HCT116 (cell line): ENCODE measurements around the gene CACNA1C. TPM values are rescaled to one million over a fixed set of nuclear protein-coding genes. Genes with fewer than 3 reads are reported as not detected.

Experiments
- ATAC-seq: fragments of 200-7000 bp; cut with Tn5 transposase; 2 replicates; pipeline ENCODE4 v1.9.1; 2020; ENCODE audit warnings: mild to moderate bottlenecking, moderate library complexity
- BruUV-seq: library from RNA; stranded (reverse); fragments of 400-500 nt; replicated peaks from 2 replicates; lab custom pipeline; 2021; lab: Mats Ljungman, UMichigan
- CTCF ChIA-PET: fragments of 300-600 bp; sonication (Branson Sonifier 250); formaldehyde crosslinking; loops from one replicate; lab custom pipeline; 2021; ENCODE audit warnings: antibody characterized with exemption; lab: Charles Lee
- POLR2A ChIA-PET: fragments of 300-600, 350-600 bp; sonication (Branson Sonifier 250); formaldehyde crosslinking; loops from one replicate; lab custom pipeline; 2021; ENCODE audit warnings: antibody characterized with exemption; lab: Charles Lee
- RAD21 ChIA-PET, 2 experiments: fragments of 300-600 bp; sonication (Branson Sonifier 250); formaldehyde crosslinking; loops; one replicate each; lab custom pipeline; 2023; ENCODE audit warnings: low total read pairs in 2 of 2; ENCODE audit not compliant: uncharacterized antibody in 2 of 2, unreplicated experiment in 2 of 2, low non-redundant PET in 1 of 2; lab: Charles Lee
- DNase-seq: peaks from one replicate; pipeline ENCODE4 v3.0.0-alpha.2; 2010; ENCODE audit warnings: low read depth, low spot score
- H2AFZ ChIP-seq: fragments of 200-600 bp; shearing (Covaris generic), sonication (generic); 2 replicates; pipeline ENCODE4 v1.6.1; 2017; ENCODE audit warnings: low read depth, mixed run types, mixed read lengths, antibody characterized with exemption, low read length; ENCODE audit not compliant: poor library complexity, severe bottlenecking
- H3K27ac ChIP-seq: 2 replicates; pipeline ENCODE4 v1.5.1; 2012; ENCODE audit warnings: low read depth, low read length
- H3K27me3 ChIP-seq: fragments of 200-600 bp; sonication (generic); 2 replicates; pipeline ENCODE4 v1.6.1; 2016; ENCODE audit warnings: mixed run types, low read length, mixed read lengths; ENCODE audit not compliant: insufficient read depth
- H3K36me3 ChIP-seq, 2 experiments: fragments of 200-500 bp in 1 of 2; fragments of 200-600 bp in 1 of 2; sonication (Bioruptor generic) in 1 of 2; sonication (generic) in 1 of 2; 2 replicates each; pipeline versions ENCODE4 v1.5.1 to v1.6.1; 2014 to 2016; ENCODE audit warnings: low read length in 2 of 2, inconsistent platforms in 1 of 2, mixed read lengths in 1 of 2, mixed run types in 1 of 2; ENCODE audit not compliant: insufficient read depth in 2 of 2, control insufficient read depth in 1 of 2
- H3K4me1 ChIP-seq, 2 experiments: fragments of 200-600 bp in 1 of 2; sonication (generic) in 1 of 2; 2 replicates each; pipeline versions ENCODE4 v1.5.1 to v1.6.1; 2012 to 2017; ENCODE audit warnings: low read length in 2 of 2, inconsistent platforms in 1 of 2, mild to moderate bottlenecking in 1 of 2, mixed read lengths in 1 of 2, mixed run types in 1 of 2, moderate library complexity in 1 of 2; ENCODE audit not compliant: insufficient read depth in 2 of 2, control insufficient read depth in 1 of 2
- H3K4me2 ChIP-seq: fragments of 200-600 bp; sonication (generic); 2 replicates; pipeline ENCODE4 v1.6.1; 2017; ENCODE audit warnings: mixed run types, low read length, mixed read lengths
- H3K4me3 ChIP-seq, 2 experiments: fragments of 200-600 bp in 1 of 2; sonication (generic) in 1 of 2; replicated peaks in 1 of 2; 2 replicates each; pipeline ENCODE4 v1.5.1; 2011 to 2016; ENCODE audit warnings: low read length in 2 of 2, control low read depth in 1 of 2, low read depth in 1 of 2, mild to moderate bottlenecking in 1 of 2, mixed read lengths in 1 of 2, mixed run types in 1 of 2
- H3K79me2 ChIP-seq: fragments of 200-600 bp; sonication (generic); 2 replicates; pipeline ENCODE4 v1.6.1; 2017; ENCODE audit warnings: mild to moderate bottlenecking, mixed run types, low read length, moderate library complexity, mixed read lengths; ENCODE audit not compliant: insufficient read depth
- H3K9ac ChIP-seq: fragments of 200-600 bp; sonication (generic); 2 replicates; pipeline ENCODE4 v1.6.1; 2016; ENCODE audit warnings: low read length, mixed read lengths
- H3K9me2 ChIP-seq: fragments of 200-600 bp; sonication (generic), shearing (Covaris generic); 2 replicates; pipeline ENCODE4 v1.6.1; 2017; ENCODE audit warnings: mixed run types, mild to moderate bottlenecking, moderate library complexity; ENCODE audit not compliant: insufficient read depth
- H3K9me3 ChIP-seq, 2 experiments: fragments of 200-500 bp in 1 of 2; fragments of 200-600 bp in 1 of 2; sonication (Bioruptor generic) in 1 of 2; sonication (generic) in 1 of 2; 2 replicates each; pipeline ENCODE4 v1.6.1; 2014 to 2017; ENCODE audit warnings: low read length in 2 of 2, mixed read lengths in 2 of 2, inconsistent platforms in 1 of 2, low read depth in 1 of 2, mild to moderate bottlenecking in 1 of 2, mixed run types in 1 of 2, moderate library complexity in 1 of 2; ENCODE audit not compliant: control insufficient read depth in 1 of 2, insufficient read depth in 1 of 2
- H4K20me1 ChIP-seq: fragments of 200-600 bp; sonication (generic), shearing (Covaris generic); 2 replicates; pipeline ENCODE4 v1.6.1; 2017; ENCODE audit warnings: mixed run types, mild to moderate bottlenecking, moderate library complexity; ENCODE audit not compliant: insufficient read depth
- ATF3 ChIP-seq: IDR thresholded peaks from 2 replicates; pipeline ENCODE4 v1.6.1; 2012
- CBX3 ChIP-seq: IDR thresholded peaks from 2 replicates; pipeline ENCODE4 v1.6.1; 2012; ENCODE audit warnings: low read depth
- FOSL1 ChIP-seq: IDR thresholded peaks from 2 replicates; pipeline ENCODE4 v1.6.1; 2012; ENCODE audit warnings: low read depth
- MAX ChIP-seq: IDR thresholded peaks from 2 replicates; pipeline ENCODE4 v1.6.1; 2012
- POLR2AphosphoS5 ChIP-seq: IDR thresholded peaks from 2 replicates; pipeline ENCODE4 v1.6.1; 2011; ENCODE audit warnings: mild to moderate bottlenecking, low read depth, low read length, moderate library complexity
- RAD21 ChIP-seq: IDR thresholded peaks from 2 replicates; pipeline ENCODE4 v1.6.1; 2012; ENCODE audit warnings: low read depth, mild to moderate bottlenecking
- SIN3A ChIP-seq: IDR thresholded peaks from 2 replicates; pipeline ENCODE4 v1.6.1; 2012; ENCODE audit warnings: low read depth
- SP1 ChIP-seq: IDR thresholded peaks from 2 replicates; pipeline ENCODE4 v1.6.1; 2012; ENCODE audit warnings: low read depth
- SRF ChIP-seq: IDR thresholded peaks from 2 replicates; pipeline ENCODE4 v1.6.1; 2012; ENCODE audit warnings: low read depth
- intact Hi-C: fragments of 100-400 bp; cut with micrococcal nuclease; formaldehyde crosslinking; loops from 2 replicates; pipeline ENCODE4 v1.10.0; 2022
- total RNA-seq: library from RNA; stranded (reverse); gene quantifications from one replicate; pipeline ENCODE4 v1.2.1, GENCODE V29; 2021; ENCODE audit not compliant: unreplicated experiment

The CACNA1C gene
- total RNA-seq, 1 experiment from 2014 or later: 0.05 TPM

GRCh38 chr12:2355198-2355597, 302.4 kb downstream of the CACNA1C start:
- ChIA-PET RAD21 (no interaction called here), POLR2A (no interaction called here), CTCF (no interaction called here)
- H3K27ac ChIP-seq: no peak overlapping the region
- no peak for DNase-seq
- H3K4me1 ChIP-seq: no peaks in the 10 kb centered on the region
- H3K9me3 ChIP-seq: no peaks in the 10 kb centered on the region
- H3K36me3 ChIP-seq: no peaks in the 10 kb centered on the region
- H3K9me2 ChIP-seq: no peaks in the 10 kb centered on the region
- no peaks in the 10 kb centered on the region for H3K79me2 ChIP-seq
- H4K20me1 ChIP-seq: no peaks in the 10 kb centered on the region
- TF ChIP-seq RAD21: no peak
- TF ChIP-seq POLR2AphosphoS5: no peak
- TF ChIP-seq CBX3: no peak
- no peak for TF ChIP-seq MAX
- TF ChIP-seq SIN3A: no peak
- no peak for TF ChIP-seq SP1
- no peak for TF ChIP-seq SRF
- no peak overlapping the region for H3K4me3 ChIP-seq
- H3K9ac ChIP-seq: no peak overlapping the region
- no TSS peak for BruUV-seq
- intact Hi-C loops: no loop called here
- H3K4me2 ChIP-seq: no peak overlapping the region
- no peaks in the 10 kb centered on the region for H3K27me3 ChIP-seq
- H2AFZ ChIP-seq: no peak overlapping the region
- no peak for ATAC-seq

GRCh38 chr12:2355604-2356003, 302.8 kb downstream of the CACNA1C start:
- Histone ChIP-seq H3K36me3 (no peaks in the 10 kb centered on the region), H3K9me3 (no peaks in the 10 kb centered on the region), H3K9ac (no peak overlapping the region), H3K4me2 (no peak overlapping the region), H3K27me3 (no peaks in the 10 kb centered on the region), H3K4me3 (no peak overlapping the region), H3K4me1 (no peaks in the 10 kb centered on the region), H4K20me1 (no peaks in the 10 kb centered on the region), H2AFZ (no peak overlapping the region), H3K9me2 (no peaks in the 10 kb centered on the region), H3K79me2 (no peaks in the 10 kb centered on the region), H3K27ac (no peak overlapping the region)
- ATAC-seq: no peak
- no TSS peak for BruUV-seq
- intact Hi-C loops: no loop called here
- no peak for DNase-seq
- POLR2A ChIA-PET: no interaction called here
- CTCF ChIA-PET: no interaction called here
- TF ChIP-seq RAD21 (no peak), FOSL1 (no peak), SIN3A (no peak), ATF3 (no peak)
- RAD21 ChIA-PET: no interaction called here
